BJ (cell line): Measurements from ENCODE around the gene ANKRD49. TPM values are rescaled to one million over a fixed set of nuclear protein-coding genes. Genes with fewer than 3 reads are reported as not detected.
A peak's percentile ranks its signal among the peaks of the same experiment; 100 is the strongest.

Experiments
- CTCF ChIA-PET: fragments of 350-600 bp; formaldehyde crosslinking; extraction: SDS; loops from one replicate; lab custom pipeline; 2021; ENCODE audit warnings: antibody characterized with exemption, inconsistent platforms; lab: Yijun Ruan, JAX
- POLR2A ChIA-PET: fragments of 300-600 bp; sonication (Branson Sonifier 250); formaldehyde crosslinking; extraction: SDS; loops from one replicate; lab custom pipeline; 2021; ENCODE audit warnings: antibody characterized with exemption; lab: Charles Lee
- DNase-seq: peaks from one replicate; pipeline ENCODE4 v3.0.0-alpha.2; 2011; ENCODE audit warnings: low read depth
- H3K27me3 ChIP-seq: 2 replicates; pipeline ENCODE4 v1.6.0; 2011; ENCODE audit warnings: low read length; ENCODE audit not compliant: control insufficient read depth, insufficient read depth
- H3K36me3 ChIP-seq: 2 replicates; pipeline ENCODE4 v1.5.1; 2011; ENCODE audit warnings: low read length; ENCODE audit not compliant: control insufficient read depth, insufficient read depth
- H3K4me3 ChIP-seq: 2 replicates; pipeline ENCODE4 v1.5.1; 2011; ENCODE audit warnings: low read depth, mild to moderate bottlenecking, control low read depth, low read length
- CTCF ChIP-seq: IDR thresholded peaks from 2 replicates; pipeline ENCODE4 v1.5.1; 2011; ENCODE audit warnings: low read depth, mild to moderate bottlenecking, control low read depth, inconsistent platforms, low read length, moderate library complexity; ENCODE audit not compliant: insufficient read depth
- polyA plus RNA-seq: library from polyadenylated mRNA; depleted of rRNA; stranded (reverse); fragments of >200 nt; gene quantifications from 2 replicates; pipeline ENCODE4 v1.2.3, GENCODE V29; 2011

The ANKRD49 gene
- polyA plus RNA-seq, 1 experiment: 8.1 TPM

- TF ChIP-seq CTCF: no peak
- H3K4me3 ChIP-seq: peak within 1 kb of the TSS; percentile 53
- peak; percentile 31 for DNase-seq
- CTCF ChIA-PET: interaction anchor here (0.8 kb wide), 1 partner anchor 25 kb away, joined by 3 read pairs; no protein-coding TSS in a partner anchor
- H3K27me3 ChIP-seq: no peaks in the 10 kb centered on the region
- H3K36me3 ChIP-seq: no peaks in the 10 kb centered on the region; the same call in 1 of the 2 replicates
- POLR2A ChIA-PET: no interaction called here
Measured at GRCh38 chr11:94543695-94544645, 50.2 kb downstream of the ANKRD49 start, which contains the start of gene FUT4. Gene FUT4, plus strand, starts transcription at chr11:94543921. Its CDS starts 213 bp downstream, at chr11:94544134.

DNA sequence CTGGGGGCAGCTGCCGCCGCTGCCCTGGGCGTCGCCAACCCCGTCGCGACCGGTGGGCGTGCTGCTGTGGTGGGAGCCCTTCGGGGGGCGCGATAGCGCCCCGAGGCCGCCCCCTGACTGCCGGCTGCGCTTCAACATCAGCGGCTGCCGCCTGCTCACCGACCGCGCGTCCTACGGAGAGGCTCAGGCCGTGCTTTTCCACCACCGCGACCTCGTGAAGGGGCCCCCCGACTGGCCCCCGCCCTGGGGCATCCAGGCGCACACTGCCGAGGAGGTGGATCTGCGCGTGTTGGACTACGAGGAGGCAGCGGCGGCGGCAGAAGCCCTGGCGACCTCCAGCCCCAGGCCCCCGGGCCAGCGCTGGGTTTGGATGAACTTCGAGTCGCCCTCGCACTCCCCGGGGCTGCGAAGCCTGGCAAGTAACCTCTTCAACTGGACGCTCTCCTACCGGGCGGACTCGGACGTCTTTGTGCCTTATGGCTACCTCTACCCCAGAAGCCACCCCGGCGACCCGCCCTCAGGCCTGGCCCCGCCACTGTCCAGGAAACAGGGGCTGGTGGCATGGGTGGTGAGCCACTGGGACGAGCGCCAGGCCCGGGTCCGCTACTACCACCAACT lies 51.0 kb downstream of the ANKRD49 start:
- no peak for DNase-seq
- Histone ChIP-seq H3K27me3 (no peaks in the 10 kb centered on the region), H3K36me3 (no peaks in the 10 kb centered on the region; the same call in 1 of the 2 replicates), H3K4me3 (peak overlapping the region; percentile 53)
- CTCF ChIA-PET: interaction anchor here (1.7 kb wide), 1 partner anchor 10 kb away, joined by 6 read pairs; no protein-coding TSS in a partner anchor
- TF ChIP-seq CTCF: no peak
- POLR2A ChIA-PET: no interaction called here

DNA sequence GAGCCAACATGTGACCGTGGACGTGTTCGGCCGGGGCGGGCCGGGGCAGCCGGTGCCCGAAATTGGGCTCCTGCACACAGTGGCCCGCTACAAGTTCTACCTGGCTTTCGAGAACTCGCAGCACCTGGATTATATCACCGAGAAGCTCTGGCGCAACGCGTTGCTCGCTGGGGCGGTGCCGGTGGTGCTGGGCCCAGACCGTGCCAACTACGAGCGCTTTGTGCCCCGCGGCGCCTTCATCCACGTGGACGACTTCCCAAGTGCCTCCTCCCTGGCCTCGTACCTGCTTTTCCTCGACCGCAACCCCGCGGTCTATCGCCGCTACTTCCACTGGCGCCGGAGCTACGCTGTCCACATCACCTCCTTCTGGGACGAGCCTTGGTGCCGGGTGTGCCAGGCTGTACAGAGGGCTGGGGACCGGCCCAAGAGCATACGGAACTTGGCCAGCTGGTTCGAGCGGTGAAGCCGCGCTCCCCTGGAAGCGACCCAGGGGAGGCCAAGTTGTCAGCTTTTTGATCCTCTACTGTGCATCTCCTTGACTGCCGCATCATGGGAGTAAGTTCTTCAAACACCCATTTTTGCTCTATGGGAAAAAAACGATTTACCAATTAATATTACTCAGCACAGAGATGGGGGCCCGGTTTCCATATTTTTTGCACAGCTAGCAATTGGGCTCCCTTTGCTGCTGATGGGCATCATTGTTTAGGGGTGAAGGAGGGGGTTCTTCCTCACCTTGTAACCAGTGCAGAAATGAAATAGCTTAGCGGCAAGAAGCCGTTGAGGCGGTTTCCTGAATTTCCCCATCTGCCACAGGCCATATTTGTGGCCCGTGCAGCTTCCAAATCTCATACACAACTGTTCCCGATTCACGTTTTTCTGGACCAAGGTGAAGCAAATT lies 51.7 kb downstream of the ANKRD49 start:
- TF ChIP-seq CTCF: no peak
- DNase-seq: no peak
- Histone ChIP-seq H3K27me3 (no peaks in the 10 kb centered on the region), H3K4me3 (peak overlapping the region; percentile 53), H3K36me3 (no peaks in the 10 kb centered on the region; the same call in 1 of the 2 replicates)
- POLR2A ChIA-PET: interaction anchor here (0.6 kb wide), 1 partner anchor 1029 kb away, joined by 6 read pairs; no protein-coding TSS in a partner anchor
- CTCF ChIA-PET: interaction anchor here (0.9 to 1.7 kb wide), 2 partner anchors 9 to 11 kb away, joined by 3 to 6 read pairs; no protein-coding TSS in a partner anchor

- TF ChIP-seq CTCF: no peak
- H3K4me3 ChIP-seq: peak overlapping the region; percentile 53
- H3K27me3 ChIP-seq: no peaks in the 10 kb centered on the region
- H3K36me3 ChIP-seq: no peaks in the 10 kb centered on the region; the same call in 1 of the 2 replicates
- no peak for DNase-seq
- ChIA-PET POLR2A (interaction anchor here (0.6 kb wide), 1 partner anchor 1028 kb away, joined by 6 read pairs; no protein-coding TSS in a partner anchor), CTCF (interaction anchor here (0.9 to 1.7 kb wide), 2 partner anchors 9 to 11 kb away, joined by 3 to 6 read pairs; no protein-coding TSS in a partner anchor)
Measured at GRCh38 chr11:94546162-94546470, 52.3 kb downstream of the ANKRD49 start.
